Renal cortical epithelial cell (primary cell): ENCODE data around the gene PLPPR4. TPM values are rescaled to one million over a fixed set of nuclear protein-coding genes. Genes with fewer than 3 reads are reported as not detected.
"Not testable (repeated sequence)": the region's sequence is repeated elsewhere in the genome, so short reads cannot be mapped to it uniquely, and the experiment has no call there.

ENCODE experiments used
- DNase-seq: peaks from one replicate; pipeline ENCODE4 v3.0.0-alpha.2; 2011; ENCODE audit warnings: low read depth
- total RNA-seq: library from RNA; depleted of rRNA; stranded (reverse); fragments of >200 nt; gene quantifications from 2 replicates; pipeline ENCODE4 v1.2.3, GENCODE V29; 2014

Gene PLPPR4
- total RNA-seq: under 0.01 TPM in 1 of 2 replicates, not detected in the other

GRCh38 chr1:99264201-99265021, at the start of gene PLPPR4:
Gene PLPPR4 (plus strand): TSS chr1:99264492. CDS start chr1:99264594, 102 bp downstream.
- DNase-seq: no peak

GRCh38 chr1:99216956-99217355, 47.3 kb upstream of the PLPPR4 start:
- no peak for DNase-seq

- no peak for DNase-seq
Observed at GRCh38 chr1:99217599-99217998, 46.7 kb upstream of the PLPPR4 start.

- no peak for DNase-seq
Observed at GRCh38 chr1:99218572-99218971, 45.7 kb upstream of the PLPPR4 start.

- no peak for DNase-seq
Observed at GRCh38 chr1:99218999-99219398, 45.3 kb upstream of the PLPPR4 start.

GRCh38 chr1:99227056-99227897, 37.0 kb upstream of the PLPPR4 start:
- no peak for DNase-seq

- no peak for DNase-seq
Observed at GRCh38 chr1:99228153-99228552, 36.1 kb upstream of the PLPPR4 start.

- DNase-seq: no peak
Observed at GRCh38 chr1:99229122-99229521, 35.2 kb upstream of the PLPPR4 start.

GRCh38 chr1:99230695-99231094, 33.6 kb upstream of the PLPPR4 start:
- DNase-seq: no peak

GRCh38 chr1:99232172-99232571, 32.1 kb upstream of the PLPPR4 start:
- DNase-seq: no peak

GRCh38 chr1:99233446-99233845, 30.8 kb upstream of the PLPPR4 start:
- no peak for DNase-seq

GRCh38 chr1:99236756-99237155, 27.5 kb upstream of the PLPPR4 start:
- no peak for DNase-seq

- no peak for DNase-seq
Observed at GRCh38 chr1:99239690-99240089, 24.6 kb upstream of the PLPPR4 start.

- DNase-seq: no peak
Observed at GRCh38 chr1:99240621-99241020, 23.7 kb upstream of the PLPPR4 start.

GRCh38 chr1:99246152-99246551, 18.1 kb upstream of the PLPPR4 start:
- DNase-seq: no peak

GRCh38 chr1:99247199-99247598, 17.1 kb upstream of the PLPPR4 start:
- no peak for DNase-seq

GRCh38 chr1:99250728-99251127, 13.6 kb upstream of the PLPPR4 start:
- DNase-seq: no peak

- DNase-seq: no peak
Observed at GRCh38 chr1:99251308-99251707, 13.0 kb upstream of the PLPPR4 start.

- DNase-seq: no peak
Observed at GRCh38 chr1:99252630-99253029, 11.7 kb upstream of the PLPPR4 start.

GRCh38 chr1:99260402-99260801, 3.9 kb upstream of the PLPPR4 start:
- not testable (repeated sequence) for DNase-seq

- DNase-seq: no peak
Observed at GRCh38 chr1:99265124-99265523, 832 bp downstream of the PLPPR4 start.

GRCh38 chr1:99266726-99267125, 2.4 kb downstream of the PLPPR4 start:
- DNase-seq: no peak

GRCh38 chr1:99268021-99268420, 3.7 kb downstream of the PLPPR4 start:
- DNase-seq: no peak
